OCI-LY3 (cell line): ENCODE data around the gene RNF175.

ENCODE experiments used
- H2AFZ ChIP-seq: fragments of 200-600, 300-600 bp; shearing (Covaris generic); 2 replicates; pipeline ENCODE4 v1.6.0; 2014; ENCODE audit warnings: antibody characterized with exemption, low read depth, low read length
- H3K27ac ChIP-seq: fragments of 200-600, 300-600 bp; sonication (generic); 2 replicates; pipeline ENCODE4 v1.5.1; 2014; ENCODE audit warnings: mild to moderate bottlenecking, low read length, moderate library complexity, mixed read lengths
- H3K27me3 ChIP-seq: fragments of 200-600, 300-600 bp; sonication (generic); 2 replicates; pipeline ENCODE4 v1.6.1; 2014; ENCODE audit warnings: low read depth, low read length, mixed read lengths
- H3K36me3 ChIP-seq: fragments of 200-600, 300-600 bp; sonication (generic); replicated peaks from 2 replicates; pipeline ENCODE3; 2014; ENCODE audit warnings: low read depth, low read length, mixed read lengths
- H3K4me1 ChIP-seq: fragments of 300-600, 200-600 bp; sonication (generic); 2 replicates; pipeline ENCODE4 v1.6.1; 2014; ENCODE audit warnings: low read length, mixed read lengths
- H3K4me2 ChIP-seq: fragments of 200-600, 300-600 bp; sonication (generic); 2 replicates; pipeline ENCODE4 v1.6.1; 2014; ENCODE audit warnings: low read length, mixed read lengths
- H3K4me3 ChIP-seq: fragments of 300-600, 200-600 bp; sonication (generic); 2 replicates; pipeline ENCODE4 v1.5.1; 2014; ENCODE audit warnings: antibody characterized with exemption, mild to moderate bottlenecking, low read length, moderate library complexity
- H3K79me2 ChIP-seq: fragments of 300-600, 200-600 bp; shearing (Covaris generic); 2 replicates; pipeline ENCODE4 v1.6.1; 2014; ENCODE audit warnings: mild to moderate bottlenecking, low read length, mixed read lengths
- H3K9ac ChIP-seq: fragments of 300-600, 200-600 bp; shearing (Covaris generic); 2 replicates; pipeline ENCODE4 v1.6.0; 2014; ENCODE audit warnings: mild to moderate bottlenecking, low read length, moderate library complexity
- H3K9me3 ChIP-seq: fragments of 200-600, 300-600 bp; shearing (Covaris generic); 2 replicates; pipeline ENCODE4 v1.6.1; 2014; ENCODE audit warnings: low read length, mixed read lengths; ENCODE audit not compliant: insufficient read depth
- H4K20me1 ChIP-seq: fragments of 200-600, 300-600 bp; sonication (generic); 2 replicates; pipeline ENCODE4 v1.6.1; 2016; ENCODE audit warnings: low read length, mixed read lengths; ENCODE audit not compliant: insufficient read depth
- EZH2phosphoT487 ChIP-seq: fragments of 200-600 bp; shearing (Covaris generic); IDR thresholded peaks from 2 replicates; pipeline ENCODE4 v1.6.1; 2018; ENCODE audit warnings: antibody characterized with exemption, mixed run types, low read depth
- TF ChIP-seq, protein P1 (sequence below): fragments of 200-600, 300-600 bp; sonication (generic); IDR thresholded peaks from 2 replicates; pipeline ENCODE4 v1.5.1; 2014; ENCODE audit warnings: antibody characterized with exemption, low read length, low read depth

RNF175 gene

DNA sequence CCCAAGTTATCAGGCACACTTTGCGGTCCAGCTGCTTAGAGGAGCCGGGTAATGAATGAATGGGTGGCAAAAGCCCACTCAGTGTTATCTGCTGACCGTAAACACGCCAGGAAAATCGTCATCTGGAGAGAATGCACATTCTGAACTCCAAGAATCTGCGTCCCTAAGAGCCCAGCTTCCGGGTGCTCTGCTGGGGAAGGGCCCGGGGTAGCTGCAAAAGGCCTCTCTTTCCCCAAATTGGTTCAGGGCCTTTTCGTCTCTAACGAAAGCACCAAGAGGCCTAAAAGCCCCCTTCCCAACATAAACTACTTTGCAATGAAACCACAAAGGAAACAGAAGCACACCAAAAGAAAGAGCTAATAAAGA lies 30.7 kb upstream of the RNF175 start:
- no peaks in the 10 kb centered on the region for H3K9me3 ChIP-seq
- no peak overlapping the region for H3K27ac ChIP-seq
- peaks cover 6% of the 10 kb centered on the region for H3K4me1 ChIP-seq
- no peak overlapping the region for H2AFZ ChIP-seq
- H3K79me2 ChIP-seq: no peaks in the 10 kb centered on the region
- no peaks in the 10 kb centered on the region for H3K27me3 ChIP-seq
- H4K20me1 ChIP-seq: no peaks in the 10 kb centered on the region
- H3K9ac ChIP-seq: no peak overlapping the region
- H3K4me2 ChIP-seq: no peak overlapping the region
- no peak overlapping the region for H3K4me3 ChIP-seq
- H3K36me3 ChIP-seq: no peaks in the 10 kb centered on the region
- TF ChIP-seq, protein P1, sequence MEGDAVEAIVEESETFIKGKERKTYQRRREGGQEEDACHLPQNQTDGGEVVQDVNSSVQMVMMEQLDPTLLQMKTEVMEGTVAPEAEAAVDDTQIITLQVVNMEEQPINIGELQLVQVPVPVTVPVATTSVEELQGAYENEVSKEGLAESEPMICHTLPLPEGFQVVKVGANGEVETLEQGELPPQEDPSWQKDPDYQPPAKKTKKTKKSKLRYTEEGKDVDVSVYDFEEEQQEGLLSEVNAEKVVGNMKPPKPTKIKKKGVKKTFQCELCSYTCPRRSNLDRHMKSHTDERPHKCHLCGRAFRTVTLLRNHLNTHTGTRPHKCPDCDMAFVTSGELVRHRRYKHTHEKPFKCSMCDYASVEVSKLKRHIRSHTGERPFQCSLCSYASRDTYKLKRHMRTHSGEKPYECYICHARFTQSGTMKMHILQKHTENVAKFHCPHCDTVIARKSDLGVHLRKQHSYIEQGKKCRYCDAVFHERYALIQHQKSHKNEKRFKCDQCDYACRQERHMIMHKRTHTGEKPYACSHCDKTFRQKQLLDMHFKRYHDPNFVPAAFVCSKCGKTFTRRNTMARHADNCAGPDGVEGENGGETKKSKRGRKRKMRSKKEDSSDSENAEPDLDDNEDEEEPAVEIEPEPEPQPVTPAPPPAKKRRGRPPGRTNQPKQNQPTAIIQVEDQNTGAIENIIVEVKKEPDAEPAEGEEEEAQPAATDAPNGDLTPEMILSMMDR: no peak
- TF ChIP-seq EZH2phosphoT487: no peak

DNA sequence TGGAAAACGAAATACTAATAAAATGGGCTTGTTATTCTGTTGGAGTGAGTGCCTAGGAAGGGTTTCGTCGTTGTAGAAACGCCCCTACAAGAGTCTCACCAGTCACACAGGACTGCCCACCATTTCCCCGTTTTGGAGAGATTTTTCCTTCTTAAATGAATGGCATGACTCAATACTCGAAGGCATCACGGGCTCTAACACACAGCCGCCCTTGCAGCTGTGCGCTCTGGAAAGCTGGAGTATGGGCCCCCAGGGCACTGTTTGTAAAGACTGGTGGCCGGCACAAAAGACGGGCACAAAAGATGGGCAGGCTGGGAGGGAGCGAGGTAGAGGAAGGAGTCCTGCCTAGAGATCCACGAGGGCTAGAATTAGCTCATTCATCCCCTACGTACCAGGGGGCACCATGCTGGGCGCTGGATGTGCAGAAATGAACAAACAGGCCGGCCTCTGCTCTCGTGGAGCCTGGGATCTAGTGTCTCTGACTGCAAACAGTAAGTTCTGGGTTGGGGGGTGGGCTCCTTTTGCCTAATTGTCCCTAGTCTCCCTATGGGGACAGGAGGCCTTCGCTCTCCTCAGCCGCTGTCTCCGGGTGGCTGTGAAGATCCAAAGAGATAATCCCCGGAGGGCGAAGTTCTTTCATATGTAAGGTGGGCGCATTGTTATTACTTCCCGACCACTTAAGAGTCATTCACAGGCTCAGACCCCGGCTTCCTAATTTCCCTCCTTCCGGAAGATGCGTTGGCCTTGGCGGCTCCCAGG lies 30.1 kb upstream of the RNF175 start:
- Histone ChIP-seq H3K27ac (no peak overlapping the region), H3K9ac (no peak overlapping the region), H3K36me3 (no peaks in the 10 kb centered on the region), H3K4me2 (no peak overlapping the region), H3K27me3 (no peaks in the 10 kb centered on the region), H3K9me3 (no peaks in the 10 kb centered on the region), H3K4me1 (peaks cover 1% of the 10 kb centered on the region), H2AFZ (no peak overlapping the region), H3K4me3 (no peak overlapping the region), H3K79me2 (no peaks in the 10 kb centered on the region), H4K20me1 (no peaks in the 10 kb centered on the region)
- TF ChIP-seq EZH2phosphoT487: no peak

DNA sequence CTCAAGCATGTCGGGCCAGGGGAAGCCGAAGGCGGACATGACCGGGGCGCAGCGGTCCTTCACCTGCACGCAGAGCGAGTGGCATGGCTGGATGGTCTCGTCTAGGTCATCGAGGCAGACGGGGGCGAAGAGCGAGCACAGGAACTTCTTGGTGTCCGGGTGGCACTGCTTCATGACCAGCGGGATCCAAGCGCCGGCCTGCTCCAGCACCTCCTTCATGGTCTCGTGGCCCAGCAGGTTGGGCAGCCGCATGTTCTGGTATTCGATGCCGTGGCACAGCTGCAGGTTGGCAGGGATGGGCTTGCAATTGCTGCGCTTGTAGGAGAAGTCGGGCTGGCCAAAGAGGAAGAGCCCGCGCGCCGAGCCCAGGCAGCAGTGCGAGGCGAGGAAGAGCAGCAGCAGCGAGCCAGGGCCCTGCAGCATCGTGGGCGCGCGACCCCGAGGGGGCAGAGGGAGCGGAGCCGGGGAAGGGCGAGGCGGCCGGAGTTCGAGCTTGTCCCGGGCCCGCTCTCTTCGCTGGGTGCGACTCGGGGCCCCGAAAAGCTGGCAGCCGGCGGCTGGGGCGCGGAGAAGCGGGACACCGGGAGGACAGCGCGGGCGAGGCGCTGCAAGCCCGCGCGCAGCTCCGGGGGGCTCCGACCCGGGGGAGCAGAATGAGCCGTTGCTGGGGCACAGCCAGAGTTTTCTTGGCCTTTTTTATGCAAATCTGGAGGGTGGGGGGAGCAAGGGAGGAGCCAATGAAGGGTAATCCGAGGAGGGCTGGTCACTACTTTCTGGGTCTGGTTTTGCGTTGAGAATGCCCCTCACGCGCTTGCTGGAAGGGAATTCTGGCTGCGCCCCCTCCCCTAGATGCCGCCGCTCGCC lies 28.8 kb upstream of the RNF175 start, which contains the start of gene SFRP2:
TSS of gene SFRP2 (minus strand) at position 671 of the 864 bp plus-strand sequence. CDS start at position 423, 248 bp downstream.
- Histone ChIP-seq H3K9me3 (no peaks in the 10 kb centered on the region), H3K9ac (no peak within 1 kb of the TSS), H3K27ac (no peak within 1 kb of the TSS), H3K27me3 (no peaks in the 10 kb centered on the region), H3K4me2 (no peak within 1 kb of the TSS), H4K20me1 (no peaks in the 10 kb centered on the region), H3K79me2 (no peaks in the 10 kb centered on the region), H3K36me3 (no peaks in the 10 kb centered on the region), H2AFZ (no peak within 1 kb of the TSS), H3K4me3 (no peak within 1 kb of the TSS), H3K4me1 (no peaks in the 10 kb centered on the region)
- TF ChIP-seq EZH2phosphoT487: no peak
- TF ChIP-seq, protein P1: no peak

DNA sequence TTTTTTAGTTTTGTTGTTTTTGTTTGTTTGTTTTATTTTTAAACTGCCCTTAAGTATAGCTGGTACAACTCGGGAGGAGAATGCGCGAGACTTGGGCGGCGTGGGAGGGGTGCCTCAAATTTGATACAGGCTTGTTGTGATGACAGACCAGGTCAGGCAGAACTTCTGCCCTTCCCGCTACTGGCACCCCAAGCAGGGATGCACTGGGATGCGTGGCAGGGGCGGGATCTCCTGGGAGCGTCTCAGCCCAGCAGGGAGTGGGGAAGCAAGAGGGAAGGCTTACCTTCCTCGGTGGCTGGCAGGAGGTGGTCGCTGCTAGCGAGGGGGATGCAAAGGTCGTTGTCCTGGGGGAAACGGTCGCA lies 28.2 kb upstream of the RNF175 start:
- H2AFZ ChIP-seq: no peak overlapping the region
- H3K9me3 ChIP-seq: no peaks in the 10 kb centered on the region
- H4K20me1 ChIP-seq: no peaks in the 10 kb centered on the region
- H3K4me2 ChIP-seq: no peak overlapping the region
- no peak overlapping the region for H3K9ac ChIP-seq
- no peak overlapping the region for H3K27ac ChIP-seq
- H3K79me2 ChIP-seq: no peaks in the 10 kb centered on the region
- H3K36me3 ChIP-seq: no peaks in the 10 kb centered on the region
- no peak for TF ChIP-seq EZH2phosphoT487
- TF ChIP-seq, protein P1: no peak
- no peak overlapping the region for H3K4me3 ChIP-seq
- H3K4me1 ChIP-seq: no peaks in the 10 kb centered on the region
- H3K27me3 ChIP-seq: no peaks in the 10 kb centered on the region
